Gastrocnemius medialis (tissue), 4 donors: ENCODE results near the gene FOXO6.

ENCODE experiments used
- CTCF ChIP-seq, 5 experiments: fragments of 450-650 bp in 3 of 5; fragments of 200-600 bp in 2 of 5; sonication (generic) in 2 of 5; IDR thresholded peaks in 4 of 5; conservative IDR thresholded peaks in 1 of 5; 1 replicate in 4 of 5; 2 replicates in 1 of 5; pipeline ENCODE4 v1.5.1; 2016 to 2019; ENCODE audit warnings: antibody characterized with exemption in 5 of 5, mild to moderate bottlenecking in 3 of 5, moderate library complexity in 3 of 5
- POLR2A ChIP-seq, 2 donors: fragments of 450-650 bp; IDR thresholded peaks; one replicate each; pipeline ENCODE4 v1.6.1; 2017; ENCODE audit warnings: antibody characterized with exemption in 2 of 2, mild to moderate bottlenecking in 2 of 2, moderate library complexity in 2 of 2

- TF ChIP-seq CTCF (IDR thresholded peaks at IDR 0.05 in 4 of 5, conservative IDR thresholded peaks at IDR 0.05 in 1 of 5) (no peak), POLR2A (IDR thresholded peaks at IDR 0.05) (no peak)
These were observed 31.3 kb downstream of the FOXO6 start for GRCh38 chr1:41392528-41392924.
